ENCODE data around the gene MRPL42.
"Not testable (repeated sequence)": the region's sequence is repeated elsewhere in the genome, so short reads cannot be mapped to it uniquely, and the experiment has no call there.

MRPL42 gene

DNA sequence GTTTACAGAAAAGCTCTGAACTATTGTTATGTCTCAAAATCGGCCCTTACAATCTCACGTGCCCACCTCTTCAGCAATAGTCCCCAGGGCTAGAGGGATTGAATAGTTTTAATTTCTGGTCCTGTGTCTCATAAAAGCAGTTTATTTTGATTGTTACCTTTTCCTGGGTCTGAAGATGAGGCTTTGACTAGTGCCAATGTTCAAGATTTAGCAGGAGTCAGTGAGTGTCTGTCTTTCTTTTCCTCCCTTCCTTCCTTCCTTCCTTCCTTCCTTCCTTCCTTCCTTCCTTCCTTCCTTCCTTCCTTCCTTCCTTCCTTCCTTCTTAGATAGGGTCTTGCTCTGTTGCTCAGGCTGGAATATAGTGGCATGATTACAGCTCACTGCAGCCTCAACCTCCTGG, 80.5 kb downstream of the MRPL42 start:
- DNase-seq (ENCODE audit: low spot score): no peak

DNA sequence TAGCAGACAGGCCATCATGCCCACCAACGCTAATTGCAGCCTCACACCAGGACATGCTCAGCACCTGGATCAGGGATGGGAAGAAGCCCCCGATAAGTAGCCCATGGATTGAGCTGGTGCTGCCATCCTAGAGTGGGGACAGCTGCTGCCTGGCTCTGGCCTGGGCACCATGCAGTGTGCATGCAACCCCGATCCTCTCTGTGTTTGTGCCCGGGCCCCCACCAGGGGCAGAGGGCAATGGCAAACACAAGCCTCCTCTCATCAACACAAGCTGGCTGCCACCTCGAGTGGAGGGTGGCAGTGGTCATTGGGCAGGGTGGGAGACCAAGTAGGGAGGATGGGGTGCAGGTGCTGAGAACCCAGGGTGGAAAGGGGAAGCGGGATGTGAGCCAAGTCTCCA, 81.9 kb downstream of the MRPL42 start:
- no peak for DNase-seq (ENCODE audit: low spot score)

- no peak for DNase-seq (ENCODE audit: low spot score)
Observed at GRCh38 chr12:93550748-93551611, 83.7 kb downstream of the MRPL42 start.

DNA sequence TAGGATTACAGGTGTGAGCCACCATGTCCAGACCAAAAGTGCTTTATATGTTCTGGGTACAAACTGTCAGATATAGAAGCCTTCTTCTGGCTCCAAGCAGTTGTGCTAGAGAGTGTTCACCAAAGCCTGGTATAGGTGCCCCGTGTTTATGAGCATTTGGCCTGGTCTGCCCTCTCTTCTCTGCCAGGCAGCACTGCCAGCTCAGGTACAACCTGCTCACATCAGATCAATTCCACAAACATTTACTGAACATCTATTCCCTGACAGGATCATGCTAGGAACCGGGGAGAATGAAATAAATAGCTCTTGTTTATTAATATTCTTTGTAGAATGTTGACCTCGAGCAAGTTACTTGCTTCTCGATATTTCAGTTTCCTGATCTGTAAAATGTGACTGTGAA, 85.1 kb downstream of the MRPL42 start:
- no peak for DNase-seq (ENCODE audit: low spot score)

DNA sequence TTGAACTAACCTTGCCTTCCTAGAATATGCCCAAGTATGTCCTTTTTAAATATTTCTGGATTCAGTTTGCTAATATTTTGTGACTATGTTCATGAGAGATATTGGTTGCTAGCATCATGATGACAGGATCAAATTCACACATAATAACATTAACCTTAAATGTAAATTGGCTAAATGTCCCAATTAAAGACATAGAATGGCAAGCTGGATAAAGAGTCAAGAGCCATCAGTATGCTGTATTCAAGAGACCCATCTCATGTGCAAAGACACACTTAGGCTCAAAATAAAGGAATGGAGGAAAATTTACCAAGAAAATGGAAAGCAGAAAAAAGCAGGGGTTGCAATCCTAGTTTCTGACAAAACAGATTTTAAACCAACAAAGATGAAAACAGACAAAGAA, 90.6 kb downstream of the MRPL42 start:
- DNase-seq (ENCODE audit: low spot score): not testable (repeated sequence)

DNA sequence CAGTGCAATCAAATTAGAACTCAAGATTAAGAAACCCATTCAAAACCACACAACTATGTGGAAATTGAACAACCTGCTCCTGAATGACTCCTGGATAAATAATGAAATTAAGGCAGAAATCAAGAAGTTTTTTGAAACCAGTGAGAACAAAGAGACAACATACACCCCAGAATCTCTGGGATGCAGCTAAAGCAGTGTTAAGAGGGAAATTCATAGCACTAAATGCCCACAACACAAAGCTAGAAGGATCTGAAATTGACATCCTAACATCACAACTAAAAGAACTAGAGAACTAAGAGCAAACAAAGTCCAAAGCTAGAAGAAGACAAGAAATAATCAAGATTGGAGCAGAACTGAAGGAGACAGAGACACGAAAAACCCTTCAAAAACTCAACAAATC, 91.4 kb downstream of the MRPL42 start:
- not testable (repeated sequence) for DNase-seq (ENCODE audit: low spot score)

- DNase-seq (ENCODE audit: low spot score): peak; percentile 97
Observed at GRCh38 chr12:93563807-93564538, 96.7 kb downstream of the MRPL42 start.

- no peak for DNase-seq (ENCODE audit: low spot score)
Observed at GRCh38 chr12:93565760-93566159, 98.4 kb downstream of the MRPL42 start.

Data from kidney tubule cell (primary cell).